Neural cell (in vitro differentiated cells): ENCODE data around the gene BIRC6. TPM values are rescaled to one million over a fixed set of nuclear protein-coding genes. Genes with fewer than 3 reads are reported as not detected.

Experiments
- H2AFZ ChIP-seq: fragments of 200-600, 300-800 bp; sonication (generic), shearing (Covaris generic); 2 replicates; pipeline ENCODE4 v1.6.0; 2014; ENCODE audit warnings: low read depth, mild to moderate bottlenecking, antibody characterized with exemption, low read length, moderate library complexity
- H3F3A ChIP-seq: fragments of 200-600 bp; shearing (Covaris generic); 2 replicates; pipeline ENCODE4 v1.6.1; 2016; ENCODE audit warnings: mild to moderate bottlenecking, moderate library complexity, mixed read lengths, antibody characterized with exemption, low read length; ENCODE audit not compliant: insufficient read depth, poor library complexity, severe bottlenecking
- H3K27ac ChIP-seq: fragments of 200-600, 300-800 bp; sonication (generic), shearing (Covaris generic); 2 replicates; pipeline ENCODE4 v1.5.1; 2014; ENCODE audit warnings: mild to moderate bottlenecking, low read length, moderate library complexity
- H3K27me3 ChIP-seq: fragments of 300-800, 200-600 bp; sonication (generic), shearing (Covaris generic); 2 replicates; pipeline ENCODE4 v1.6.0; 2014; ENCODE audit warnings: mild to moderate bottlenecking, low read depth, low read length, moderate library complexity; ENCODE audit not compliant: insufficient read depth
- H3K36me3 ChIP-seq: fragments of 300-800, 200-600 bp; sonication (generic), shearing (Covaris generic); 2 replicates; pipeline ENCODE4 v1.5.1; 2014; ENCODE audit warnings: mild to moderate bottlenecking, antibody characterized with exemption, low read length, moderate library complexity; ENCODE audit not compliant: insufficient read depth
- H3K4me2 ChIP-seq: fragments of 300-800, 200-600 bp; sonication (generic), shearing (Covaris generic); 2 replicates; pipeline ENCODE4 v1.6.0; 2014; ENCODE audit warnings: mild to moderate bottlenecking, low read length
- H3K4me3 ChIP-seq: fragments of 300-800, 200-600 bp; sonication (generic), shearing (Covaris generic); 2 replicates; pipeline ENCODE4 v1.5.1; 2014; ENCODE audit warnings: mild to moderate bottlenecking, low read length, moderate library complexity
- H3K79me2 ChIP-seq: fragments of 200-600 bp; shearing (Covaris generic); replicated peaks from 2 replicates; pipeline ENCODE4 v1.6.0; 2014; ENCODE audit warnings: mild to moderate bottlenecking, low read length, moderate library complexity; ENCODE audit not compliant: insufficient read depth
- H3K9ac ChIP-seq: fragments of 300-800, 200-600 bp; sonication (generic), shearing (Covaris generic); 2 replicates; pipeline ENCODE4 v1.6.1; 2016; ENCODE audit warnings: mild to moderate bottlenecking, low read length, mixed read lengths
- H3K9me2 ChIP-seq: fragments of 200-600 bp; shearing (Covaris generic); 2 replicates; pipeline ENCODE4 v1.6.1; 2016; ENCODE audit warnings: mild to moderate bottlenecking, low read length, mixed read lengths; ENCODE audit not compliant: insufficient read depth
- H3K9me3 ChIP-seq: fragments of 200-600, 300-800 bp; sonication (generic), shearing (Covaris generic); 2 replicates; pipeline ENCODE4 v1.6.1; 2016; ENCODE audit warnings: mild to moderate bottlenecking, mixed run types, low read length, moderate library complexity, mixed read lengths
- H4K20me1 ChIP-seq: fragments of 200-600 bp; shearing (Covaris generic); 2 replicates; pipeline ENCODE4 v1.6.1; 2016; ENCODE audit warnings: mild to moderate bottlenecking, mixed run types; ENCODE audit not compliant: insufficient read depth
- CTCF ChIP-seq: fragments of 450-650 bp; IDR thresholded peaks from 2 replicates; pipeline ENCODE4 v1.5.1; 2014; ENCODE audit warnings: antibody characterized with exemption, mild to moderate bottlenecking, moderate library complexity; ENCODE audit not compliant: poor library complexity, severe bottlenecking
- EP300 ChIP-seq: fragments of 450-650 bp; conservative IDR thresholded peaks from 2 replicates; pipeline ENCODE4 v1.6.1; 2014; ENCODE audit warnings: antibody characterized with exemption, mild to moderate bottlenecking, moderate library complexity; ENCODE audit not compliant: poor library complexity, severe bottlenecking
- EZH2 ChIP-seq: fragments of 200-600, 300-800 bp; shearing (Covaris generic), sonication (generic); IDR thresholded peaks from 2 replicates; pipeline ENCODE4 v1.6.1; 2014; ENCODE audit warnings: antibody characterized with exemption, low read length, borderline replicate concordance, mild to moderate bottlenecking; ENCODE audit not compliant: insufficient read depth, poor library complexity, severe bottlenecking
- MXI1 ChIP-seq: fragments of 450-650 bp; conservative IDR thresholded peaks from 2 replicates; pipeline ENCODE4 v1.6.1; 2014; ENCODE audit warnings: antibody characterized with exemption, mild to moderate bottlenecking; ENCODE audit not compliant: poor library complexity, severe bottlenecking
- POLR2AphosphoS5 ChIP-seq: IDR thresholded peaks from 2 replicates; pipeline ENCODE4 v1.6.1; 2012
- RAD21 ChIP-seq: fragments of 450-650 bp; conservative IDR thresholded peaks from 2 replicates; pipeline ENCODE4 v1.6.1; 2014; ENCODE audit warnings: antibody characterized with exemption, mild to moderate bottlenecking, moderate library complexity
- SMC3 ChIP-seq: fragments of 450-650 bp; conservative IDR thresholded peaks from 2 replicates; pipeline ENCODE4 v1.6.1; 2014; ENCODE audit warnings: antibody characterized with exemption, mild to moderate bottlenecking, moderate library complexity; ENCODE audit not compliant: poor library complexity
- TAF1 ChIP-seq: IDR thresholded peaks from 2 replicates; pipeline ENCODE4 v1.6.1; 2012; ENCODE audit warnings: low read depth
- polyA plus RNA-seq: library from polyadenylated mRNA; depleted of rRNA; stranded (reverse); fragments of >200 nt; gene quantifications from 2 replicates; pipeline ENCODE4 v1.2.3, GENCODE V29; 2014
- TF ChIP-seq, protein P1 (sequence below): IDR thresholded peaks from 2 replicates; pipeline ENCODE4 v1.6.1; 2012; ENCODE audit warnings: borderline replicate concordance

BIRC6 gene
- polyA plus RNA-seq, 1 donor from 2014 or later = 109 TPM

- Histone ChIP-seq H3K9ac (no peak overlapping the region), H3K27me3 (no peaks in the 10 kb centered on the region), H3K36me3 (peaks cover 3% of the 10 kb centered on the region), H3F3A (no peaks in the 10 kb centered on the region), H3K4me3 (no peak overlapping the region), H2AFZ (no peak overlapping the region), H3K9me3 (no peaks in the 10 kb centered on the region), H3K4me2 (no peak overlapping the region), H3K27ac (no peak overlapping the region), H3K79me2 (no peaks in the 10 kb centered on the region), H4K20me1 (no peaks in the 10 kb centered on the region), H3K9me2 (no peaks in the 10 kb centered on the region)
- TF ChIP-seq RAD21 (no peak), EZH2 (no peak), CTCF (no peak)
These were observed 215.2 kb downstream of the BIRC6 start for GRCh38 chr2:32572030-32572429.

- Histone ChIP-seq H3K36me3 (peaks cover 3% of the 10 kb centered on the region), H3K27me3 (no peaks in the 10 kb centered on the region), H3K4me3 (no peak overlapping the region), H3F3A (no peaks in the 10 kb centered on the region), H2AFZ (no peak overlapping the region), H3K9ac (no peak overlapping the region), H3K79me2 (no peaks in the 10 kb centered on the region), H3K9me3 (no peaks in the 10 kb centered on the region), H3K4me2 (no peak overlapping the region), H4K20me1 (no peaks in the 10 kb centered on the region), H3K9me2 (no peaks in the 10 kb centered on the region), H3K27ac (no peak overlapping the region)
- TF ChIP-seq SMC3 = no peak
- no peak for TF ChIP-seq RAD21
- TF ChIP-seq, protein P1, sequence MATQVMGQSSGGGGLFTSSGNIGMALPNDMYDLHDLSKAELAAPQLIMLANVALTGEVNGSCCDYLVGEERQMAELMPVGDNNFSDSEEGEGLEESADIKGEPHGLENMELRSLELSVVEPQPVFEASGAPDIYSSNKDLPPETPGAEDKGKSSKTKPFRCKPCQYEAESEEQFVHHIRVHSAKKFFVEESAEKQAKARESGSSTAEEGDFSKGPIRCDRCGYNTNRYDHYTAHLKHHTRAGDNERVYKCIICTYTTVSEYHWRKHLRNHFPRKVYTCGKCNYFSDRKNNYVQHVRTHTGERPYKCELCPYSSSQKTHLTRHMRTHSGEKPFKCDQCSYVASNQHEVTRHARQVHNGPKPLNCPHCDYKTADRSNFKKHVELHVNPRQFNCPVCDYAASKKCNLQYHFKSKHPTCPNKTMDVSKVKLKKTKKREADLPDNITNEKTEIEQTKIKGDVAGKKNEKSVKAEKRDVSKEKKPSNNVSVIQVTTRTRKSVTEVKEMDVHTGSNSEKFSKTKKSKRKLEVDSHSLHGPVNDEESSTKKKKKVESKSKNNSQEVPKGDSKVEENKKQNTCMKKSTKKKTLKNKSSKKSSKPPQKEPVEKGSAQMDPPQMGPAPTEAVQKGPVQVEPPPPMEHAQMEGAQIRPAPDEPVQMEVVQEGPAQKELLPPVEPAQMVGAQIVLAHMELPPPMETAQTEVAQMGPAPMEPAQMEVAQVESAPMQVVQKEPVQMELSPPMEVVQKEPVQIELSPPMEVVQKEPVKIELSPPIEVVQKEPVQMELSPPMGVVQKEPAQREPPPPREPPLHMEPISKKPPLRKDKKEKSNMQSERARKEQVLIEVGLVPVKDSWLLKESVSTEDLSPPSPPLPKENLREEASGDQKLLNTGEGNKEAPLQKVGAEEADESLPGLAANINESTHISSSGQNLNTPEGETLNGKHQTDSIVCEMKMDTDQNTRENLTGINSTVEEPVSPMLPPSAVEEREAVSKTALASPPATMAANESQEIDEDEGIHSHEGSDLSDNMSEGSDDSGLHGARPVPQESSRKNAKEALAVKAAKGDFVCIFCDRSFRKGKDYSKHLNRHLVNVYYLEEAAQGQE = no peak
- no peak for TF ChIP-seq MXI1
- no peak for TF ChIP-seq CTCF
- no peak for TF ChIP-seq POLR2AphosphoS5
- no peak for TF ChIP-seq TAF1
- TF ChIP-seq EZH2 = no peak
- TF ChIP-seq EP300 = no peak
These were observed 215.9 kb downstream of the BIRC6 start for GRCh38 chr2:32572737-32573136.
